Glutamatergic neuron (in vitro differentiated cells): Measurements from ENCODE around the gene SLC25A4. TPM values are rescaled to one million over a fixed set of nuclear protein-coding genes. Genes with fewer than 3 reads are reported as not detected.
"Not testable (repeated sequence)": the region's sequence is repeated elsewhere in the genome, so short reads cannot be mapped to it uniquely, and the experiment has no call there.

ENCODE experiments used
- DNase-seq: peaks from one replicate; pipeline ENCODE4 v3.0.0; 2022
- H3K27ac Mint-ChIP-seq: one replicate; pipeline ENCODE4 v1.8.0; 2020; ENCODE audit warnings: mild to moderate bottlenecking, mixed read lengths, inconsistent platforms; ENCODE audit not compliant: unreplicated experiment
- H3K27me3 Mint-ChIP-seq: one replicate; pipeline ENCODE4 v1.8.0; 2020; ENCODE audit warnings: mild to moderate bottlenecking, moderate library complexity, mixed read lengths, inconsistent platforms; ENCODE audit not compliant: unreplicated experiment
- H3K36me3 Mint-ChIP-seq: one replicate; pipeline ENCODE4 v1.8.0; 2020; ENCODE audit warnings: mild to moderate bottlenecking, mixed read lengths, inconsistent platforms; ENCODE audit not compliant: unreplicated experiment
- H3K4me1 Mint-ChIP-seq: one replicate; pipeline ENCODE4 v1.8.0; 2020; ENCODE audit warnings: mild to moderate bottlenecking, low read depth, mixed read lengths, inconsistent platforms; ENCODE audit not compliant: unreplicated experiment
- H3K4me3 Mint-ChIP-seq: one replicate; pipeline ENCODE4 v1.8.0; 2020; ENCODE audit warnings: mild to moderate bottlenecking, mixed read lengths, inconsistent platforms; ENCODE audit not compliant: unreplicated experiment
- H3K9me3 Mint-ChIP-seq: one replicate; pipeline ENCODE4 v1.8.0; 2020; ENCODE audit warnings: mild to moderate bottlenecking, moderate library complexity, mixed read lengths, inconsistent platforms; ENCODE audit not compliant: unreplicated experiment
- total RNA-seq: library from RNA; stranded (reverse); fragmentation: NEBNext Ultra II Directional; extraction: Animal tissue kit (Norgen Biotek cat#: 25700); gene quantifications from one replicate; pipeline ENCODE4 v1.2.1, GENCODE V29; 2021; ENCODE audit not compliant: unreplicated experiment
- TF ChIP-seq, protein P1 (sequence below): fragments of 200-600 bp; sonication (generic); IDR thresholded peaks from one replicate; pipeline ENCODE4 v1.5.0; 2021; ENCODE audit not compliant: partially characterized antibody, unreplicated experiment

SLC25A4 gene
- total RNA-seq, 1 donor from 2014 or later = 44.7 TPM

GRCh38 chr4:185104733-185105132 lies 38.3 kb upstream of the SLC25A4 start:
- Mint-ChIP-seq H3K4me1 (no peaks in the 10 kb centered on the region), H3K27me3 (peaks cover 1% of the 10 kb centered on the region), H3K27ac (no peak overlapping the region), H3K36me3 (no peaks in the 10 kb centered on the region), H3K9me3 (peaks cover 3% of the 10 kb centered on the region), H3K4me3 (no peak overlapping the region)
- DNase-seq = no peak
- TF ChIP-seq, protein P1, sequence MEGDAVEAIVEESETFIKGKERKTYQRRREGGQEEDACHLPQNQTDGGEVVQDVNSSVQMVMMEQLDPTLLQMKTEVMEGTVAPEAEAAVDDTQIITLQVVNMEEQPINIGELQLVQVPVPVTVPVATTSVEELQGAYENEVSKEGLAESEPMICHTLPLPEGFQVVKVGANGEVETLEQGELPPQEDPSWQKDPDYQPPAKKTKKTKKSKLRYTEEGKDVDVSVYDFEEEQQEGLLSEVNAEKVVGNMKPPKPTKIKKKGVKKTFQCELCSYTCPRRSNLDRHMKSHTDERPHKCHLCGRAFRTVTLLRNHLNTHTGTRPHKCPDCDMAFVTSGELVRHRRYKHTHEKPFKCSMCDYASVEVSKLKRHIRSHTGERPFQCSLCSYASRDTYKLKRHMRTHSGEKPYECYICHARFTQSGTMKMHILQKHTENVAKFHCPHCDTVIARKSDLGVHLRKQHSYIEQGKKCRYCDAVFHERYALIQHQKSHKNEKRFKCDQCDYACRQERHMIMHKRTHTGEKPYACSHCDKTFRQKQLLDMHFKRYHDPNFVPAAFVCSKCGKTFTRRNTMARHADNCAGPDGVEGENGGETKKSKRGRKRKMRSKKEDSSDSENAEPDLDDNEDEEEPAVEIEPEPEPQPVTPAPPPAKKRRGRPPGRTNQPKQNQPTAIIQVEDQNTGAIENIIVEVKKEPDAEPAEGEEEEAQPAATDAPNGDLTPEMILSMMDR = no peak

DNA sequence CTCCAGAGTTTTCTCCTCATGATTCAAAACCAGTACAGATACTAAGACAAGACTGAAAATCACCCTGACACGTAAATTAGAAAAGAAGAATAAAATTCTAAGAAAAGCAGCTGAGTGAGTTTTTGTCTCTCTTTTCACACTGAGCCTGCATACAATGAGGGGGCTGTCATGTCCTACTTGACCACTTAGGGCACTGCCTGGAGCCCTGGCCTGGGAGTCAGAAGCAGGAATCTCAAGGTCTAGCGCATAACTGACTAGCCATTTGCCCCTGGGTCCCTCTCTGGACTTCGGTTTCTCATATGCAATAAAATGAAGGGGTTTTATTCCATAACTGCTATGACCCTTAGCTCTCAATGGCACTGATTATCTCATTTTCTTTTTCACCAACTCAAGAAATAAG lies 36.7 kb upstream of the SLC25A4 start:
- TF ChIP-seq, protein P1 = no peak
- Mint-ChIP-seq H3K27me3 (no peaks in the 10 kb centered on the region), H3K27ac (no peak overlapping the region), H3K4me1 (no peaks in the 10 kb centered on the region), H3K36me3 (no peaks in the 10 kb centered on the region), H3K9me3 (peaks cover 3% of the 10 kb centered on the region), H3K4me3 (no peak overlapping the region)
- DNase-seq = no peak

DNA sequence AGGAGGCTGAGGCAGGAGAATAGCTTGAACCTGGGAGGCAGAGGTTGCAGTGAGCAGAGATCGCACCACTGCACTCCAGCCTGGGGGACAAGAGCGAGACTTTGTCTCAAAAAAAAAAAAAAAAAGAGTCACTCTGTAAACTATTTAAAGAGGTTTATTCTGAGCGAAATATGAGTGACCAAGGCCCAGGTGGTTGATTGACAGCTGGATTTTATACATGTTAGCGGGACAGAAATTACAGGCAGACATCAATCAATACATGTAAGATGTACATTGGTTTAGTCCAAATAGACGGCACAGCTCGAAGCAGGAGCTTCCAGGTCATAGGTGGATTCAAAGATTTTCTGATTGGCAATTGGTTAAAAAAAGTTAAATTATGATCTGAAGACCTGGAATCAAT lies 35.5 kb upstream of the SLC25A4 start:
- not testable (repeated sequence) for DNase-seq, H3K9me3 Mint-ChIP-seq, H3K4me1 Mint-ChIP-seq, H3K27me3 Mint-ChIP-seq, H3K36me3 Mint-ChIP-seq, H3K4me3 Mint-ChIP-seq, H3K27ac Mint-ChIP-seq

- Mint-ChIP-seq H3K27me3 (no peaks in the 10 kb centered on the region), H3K4me3 (no peak overlapping the region), H3K27ac (no peak overlapping the region), H3K4me1 (no peaks in the 10 kb centered on the region), H3K36me3 (no peaks in the 10 kb centered on the region), H3K9me3 (peaks cover 3% of the 10 kb centered on the region)
- DNase-seq = no peak
- TF ChIP-seq, protein P1 = no peak
Measured at GRCh38 chr4:185108185-185108584, 34.9 kb upstream of the SLC25A4 start.

DNA sequence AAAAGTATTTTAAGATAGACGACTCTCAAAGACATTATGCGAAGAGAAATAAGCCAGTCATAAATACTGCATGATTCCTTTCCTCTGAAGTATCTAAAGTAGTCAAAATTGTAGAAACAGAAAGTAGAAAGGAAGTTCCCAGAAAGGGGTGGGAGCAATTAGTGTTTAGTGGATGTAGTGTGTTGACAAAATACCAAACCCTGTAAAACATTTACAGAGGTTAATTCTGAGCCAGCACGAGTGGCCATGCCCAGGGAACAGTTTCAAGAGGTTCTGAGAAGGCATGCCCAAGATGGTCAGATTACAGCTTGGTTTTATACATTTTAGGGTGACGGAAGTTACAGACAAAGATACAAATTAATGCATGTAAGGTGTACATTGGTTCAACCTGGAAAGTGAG lies 34.4 kb upstream of the SLC25A4 start:
- Mint-ChIP-seq H3K27ac (no peak overlapping the region), H3K36me3 (no peaks in the 10 kb centered on the region), H3K4me1 (no peaks in the 10 kb centered on the region), H3K4me3 (no peak overlapping the region), H3K9me3 (peaks cover 3% of the 10 kb centered on the region), H3K27me3 (no peaks in the 10 kb centered on the region)
- DNase-seq = no peak
- TF ChIP-seq, protein P1 = no peak

GRCh38 chr4:185109736-185110135 lies 33.3 kb upstream of the SLC25A4 start:
- Mint-ChIP-seq H3K9me3 (peaks cover 3% of the 10 kb centered on the region), H3K4me1 (no peaks in the 10 kb centered on the region), H3K27ac (no peak overlapping the region), H3K27me3 (no peaks in the 10 kb centered on the region), H3K4me3 (no peak overlapping the region), H3K36me3 (no peaks in the 10 kb centered on the region)
- TF ChIP-seq, protein P1 = no peak
- no peak for DNase-seq
